SU-DHL-6 (cell line): Measurements from ENCODE around the gene DUSP6.

Experiments used
- H2AFZ ChIP-seq: fragments of 200-600 bp; sonication (generic); 2 replicates; pipeline ENCODE4 v1.6.1; 2014; ENCODE audit warnings: low read depth, mild to moderate bottlenecking, moderate library complexity, mixed read lengths, antibody characterized with exemption, low read length; ENCODE audit not compliant: severe bottlenecking
- H3F3A ChIP-seq: fragments of 200-600 bp; shearing (Covaris generic); 2 replicates; pipeline ENCODE4 v1.6.0; 2016; ENCODE audit warnings: antibody characterized with exemption, mild to moderate bottlenecking; ENCODE audit not compliant: insufficient read depth
- H3K27ac ChIP-seq: fragments of 200-600 bp; sonication (generic); 2 replicates; pipeline ENCODE4 v1.5.1; 2016; ENCODE audit warnings: low read depth, mild to moderate bottlenecking, low read length, moderate library complexity, mixed read lengths
- H3K27me3 ChIP-seq: fragments of 200-600 bp; sonication (generic), shearing (Covaris generic); 2 replicates; pipeline ENCODE4 v1.6.0; 2014; ENCODE audit warnings: mild to moderate bottlenecking, low read length
- H3K36me3 ChIP-seq: fragments of 200-600 bp; sonication (generic); 2 replicates; pipeline ENCODE4 v1.6.1; 2014; ENCODE audit warnings: mild to moderate bottlenecking, low read length, mixed read lengths
- H3K4me2 ChIP-seq: fragments of 300-600, 200-600 bp; shearing (Covaris generic), sonication (generic); 2 replicates; pipeline ENCODE4 v1.6.0; 2014; ENCODE audit warnings: low read length, low read depth, mild to moderate bottlenecking; ENCODE audit not compliant: poor library complexity, severe bottlenecking
- H3K4me3 ChIP-seq: fragments of 200-600 bp; sonication (generic); 2 replicates; pipeline ENCODE4 v1.5.1; 2014; ENCODE audit warnings: antibody characterized with exemption, low read length, mild to moderate bottlenecking, mixed read lengths; ENCODE audit not compliant: insufficient read depth, poor library complexity, severe bottlenecking
- H3K79me2 ChIP-seq: fragments of 200-600 bp; sonication (generic); 2 replicates; pipeline ENCODE4 v1.6.1; 2014; ENCODE audit warnings: mild to moderate bottlenecking, low read length, moderate library complexity; ENCODE audit not compliant: insufficient read depth
- H3K9ac ChIP-seq: fragments of 200-600 bp; sonication (generic); 2 replicates; pipeline ENCODE4 v1.7.0; 2014; ENCODE audit warnings: mild to moderate bottlenecking, low read length
- H3K9me2 ChIP-seq: fragments of 200-600 bp; sonication (generic); replicated peaks from 2 replicates; pipeline ENCODE4 v1.6.1; 2014; ENCODE audit warnings: low read length; ENCODE audit not compliant: insufficient read depth
- H3K9me3 ChIP-seq: fragments of 200-600 bp; sonication (generic); 2 replicates; pipeline ENCODE4 v1.6.1; 2014; ENCODE audit warnings: low read length, mixed read lengths; ENCODE audit not compliant: insufficient read depth
- H4K20me1 ChIP-seq: fragments of 200-600 bp; sonication (generic); 2 replicates; pipeline ENCODE4 v1.6.1; 2014; ENCODE audit warnings: low read depth, mild to moderate bottlenecking, antibody characterized with exemption, low read length, moderate library complexity, mixed read lengths
- EZH2phosphoT487 ChIP-seq: fragments of 200-600 bp; sonication (generic), shearing (Covaris generic); conservative IDR thresholded peaks from 2 replicates; pipeline ENCODE4 v1.6.1; 2018; ENCODE audit warnings: mild to moderate bottlenecking, antibody characterized with exemption, low read length, moderate library complexity, mixed read lengths
- TF ChIP-seq, protein P1 (sequence below): fragments of 200-600 bp; sonication (generic); IDR thresholded peaks from one replicate; pipeline ENCODE4 v1.5.1; 2017; ENCODE audit warnings: antibody characterized with exemption, mild to moderate bottlenecking, low read length, moderate library complexity; ENCODE audit not compliant: insufficient read depth, poor library complexity, severe bottlenecking

The DUSP6 gene

DNA sequence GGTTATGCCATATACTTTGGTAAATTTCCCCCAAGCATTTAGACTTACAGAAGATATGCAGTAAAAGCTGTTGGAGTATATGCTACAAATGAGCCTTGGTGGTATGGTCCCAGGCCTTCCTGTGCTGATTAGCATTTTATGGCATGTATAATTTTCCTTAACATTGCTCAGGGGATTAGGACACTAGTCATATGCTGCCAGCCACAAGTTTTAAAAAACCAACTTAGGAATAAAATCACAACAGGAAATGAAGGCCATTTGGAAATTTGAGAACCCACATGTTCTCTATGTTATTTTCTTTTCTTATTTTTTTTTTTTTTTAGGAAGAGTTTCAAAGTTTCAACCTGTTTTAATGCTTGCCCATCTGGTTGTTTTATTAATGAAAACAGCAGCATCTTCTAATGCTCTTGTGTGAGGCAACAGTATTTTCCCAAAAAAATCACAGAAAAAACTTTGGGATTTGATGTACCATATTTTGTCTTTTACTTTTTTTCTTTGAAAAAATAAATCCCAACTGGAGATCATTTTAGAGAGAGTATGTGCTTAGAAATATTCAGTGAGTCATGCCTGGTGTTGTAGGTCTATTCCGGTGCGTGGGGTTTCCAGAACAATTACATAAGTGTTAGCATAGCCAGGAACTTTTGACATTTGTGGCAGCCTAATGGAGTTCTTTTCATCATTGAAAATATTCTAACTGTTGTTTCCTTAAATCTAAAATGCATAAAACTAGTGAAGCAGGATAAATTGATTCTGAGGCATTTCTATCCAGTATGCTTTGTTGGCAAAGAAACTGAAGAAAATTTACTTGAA, 21.7 kb upstream of the DUSP6 start:
- H3F3A ChIP-seq: no peaks in the 10 kb centered on the region
- no peaks in the 10 kb centered on the region for H3K27me3 ChIP-seq
- H2AFZ ChIP-seq: no peak overlapping the region
- H4K20me1 ChIP-seq: no peaks in the 10 kb centered on the region
- H3K9ac ChIP-seq: no peak overlapping the region
- H3K27ac ChIP-seq: no peak overlapping the region
- H3K4me2 ChIP-seq: no peak overlapping the region
- H3K9me2 ChIP-seq: no peaks in the 10 kb centered on the region
- no peaks in the 10 kb centered on the region for H3K79me2 ChIP-seq
- H3K9me3 ChIP-seq: no peaks in the 10 kb centered on the region
- TF ChIP-seq, protein P1, sequence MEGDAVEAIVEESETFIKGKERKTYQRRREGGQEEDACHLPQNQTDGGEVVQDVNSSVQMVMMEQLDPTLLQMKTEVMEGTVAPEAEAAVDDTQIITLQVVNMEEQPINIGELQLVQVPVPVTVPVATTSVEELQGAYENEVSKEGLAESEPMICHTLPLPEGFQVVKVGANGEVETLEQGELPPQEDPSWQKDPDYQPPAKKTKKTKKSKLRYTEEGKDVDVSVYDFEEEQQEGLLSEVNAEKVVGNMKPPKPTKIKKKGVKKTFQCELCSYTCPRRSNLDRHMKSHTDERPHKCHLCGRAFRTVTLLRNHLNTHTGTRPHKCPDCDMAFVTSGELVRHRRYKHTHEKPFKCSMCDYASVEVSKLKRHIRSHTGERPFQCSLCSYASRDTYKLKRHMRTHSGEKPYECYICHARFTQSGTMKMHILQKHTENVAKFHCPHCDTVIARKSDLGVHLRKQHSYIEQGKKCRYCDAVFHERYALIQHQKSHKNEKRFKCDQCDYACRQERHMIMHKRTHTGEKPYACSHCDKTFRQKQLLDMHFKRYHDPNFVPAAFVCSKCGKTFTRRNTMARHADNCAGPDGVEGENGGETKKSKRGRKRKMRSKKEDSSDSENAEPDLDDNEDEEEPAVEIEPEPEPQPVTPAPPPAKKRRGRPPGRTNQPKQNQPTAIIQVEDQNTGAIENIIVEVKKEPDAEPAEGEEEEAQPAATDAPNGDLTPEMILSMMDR: no peak
- no peak for TF ChIP-seq EZH2phosphoT487
- no peak overlapping the region for H3K4me3 ChIP-seq
- H3K36me3 ChIP-seq: no peaks in the 10 kb centered on the region

DNA sequence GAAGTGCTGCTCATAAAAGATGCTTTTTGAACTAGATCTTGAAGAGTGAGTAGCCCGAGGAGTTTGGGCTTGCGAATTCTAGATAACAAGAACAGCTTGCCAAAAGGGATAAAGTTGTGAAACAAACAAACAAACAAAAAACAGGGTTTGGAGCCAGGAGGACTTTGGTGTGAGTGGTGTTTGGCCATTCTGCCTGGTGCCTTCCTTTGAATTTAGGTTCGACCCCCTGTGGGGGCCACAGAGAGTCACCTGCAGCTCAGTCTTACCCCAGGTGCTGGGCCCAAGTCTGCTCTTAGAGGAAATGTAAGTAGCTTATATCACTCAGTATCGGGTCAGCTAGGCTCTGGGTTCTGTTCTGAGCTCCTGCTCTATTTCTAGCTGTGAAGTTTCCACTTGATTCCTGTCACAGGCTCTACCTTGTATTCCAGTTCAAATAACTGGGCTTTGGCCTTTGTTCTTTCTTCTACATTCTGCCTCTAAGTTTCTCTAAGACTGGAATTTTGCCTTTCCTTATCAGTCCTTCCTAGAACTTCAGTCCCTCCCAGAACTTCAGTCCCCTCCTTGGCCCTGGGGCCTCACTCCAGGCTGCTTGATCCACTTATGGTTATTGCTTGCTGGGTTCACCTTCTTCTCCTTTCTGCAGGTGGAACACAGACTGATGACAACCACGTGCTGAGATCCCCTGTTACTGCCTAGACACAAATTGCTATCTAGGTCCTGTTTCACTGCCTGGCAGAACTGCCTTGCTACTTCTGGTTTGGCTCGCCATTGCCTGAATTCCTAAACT, 20.5 kb upstream of the DUSP6 start:
- H3F3A ChIP-seq: no peaks in the 10 kb centered on the region
- H3K27me3 ChIP-seq: no peaks in the 10 kb centered on the region
- no peak overlapping the region for H3K4me3 ChIP-seq
- no peaks in the 10 kb centered on the region for H3K36me3 ChIP-seq
- no peaks in the 10 kb centered on the region for H3K79me2 ChIP-seq
- no peaks in the 10 kb centered on the region for H3K9me2 ChIP-seq
- no peak overlapping the region for H3K9ac ChIP-seq
- no peak overlapping the region for H3K4me2 ChIP-seq
- H2AFZ ChIP-seq: no peak overlapping the region
- no peaks in the 10 kb centered on the region for H4K20me1 ChIP-seq
- no peak overlapping the region for H3K27ac ChIP-seq
- no peaks in the 10 kb centered on the region for H3K9me3 ChIP-seq
- TF ChIP-seq, protein P1: no peak
- TF ChIP-seq EZH2phosphoT487: no peak

DNA sequence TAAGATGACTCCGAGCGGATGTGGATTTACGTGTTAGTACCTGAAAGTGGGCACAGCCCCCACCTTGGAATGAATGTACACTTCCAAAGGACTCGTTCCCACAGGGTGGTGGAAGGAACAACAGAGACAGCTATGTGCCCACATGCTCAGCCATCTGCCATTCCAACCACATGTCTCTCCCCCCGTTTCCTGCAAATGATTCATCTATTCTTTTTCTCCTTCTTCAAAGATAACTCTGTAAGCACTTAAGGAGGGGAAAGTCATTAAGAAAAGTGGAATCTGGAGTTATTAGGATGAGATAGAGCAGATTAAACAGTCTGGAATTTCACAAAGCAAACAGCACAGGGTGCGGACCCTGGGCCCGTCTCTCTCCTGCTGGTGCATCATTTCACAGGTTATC, 18.5 kb upstream of the DUSP6 start:
- Histone ChIP-seq H3K36me3 (no peaks in the 10 kb centered on the region), H3F3A (no peaks in the 10 kb centered on the region), H3K9me3 (no peaks in the 10 kb centered on the region), H3K4me2 (no peak overlapping the region), H3K79me2 (no peaks in the 10 kb centered on the region), H3K9ac (no peak overlapping the region), H2AFZ (no peak overlapping the region), H3K9me2 (no peaks in the 10 kb centered on the region), H3K27me3 (no peaks in the 10 kb centered on the region), H3K27ac (no peak overlapping the region), H3K4me3 (no peak overlapping the region), H4K20me1 (no peaks in the 10 kb centered on the region)
- TF ChIP-seq EZH2phosphoT487: no peak
- TF ChIP-seq, protein P1: no peak
